ENCODE measurements around the gene RPGR.

Gene RPGR

GRCh38 chrX:38342853-38343778 lies 15.8 kb upstream of the RPGR start:
- TF ChIP-seq CTCF (IDR thresholded peaks at IDR 0.05; ENCODE audit: extremely low read depth, missing control alignments) = no peak

GRCh38 chrX:38341442-38341841 lies 14.1 kb upstream of the RPGR start:
- DNase-seq (ENCODE audit: low spot score) = no peak
- TF ChIP-seq CTCF (IDR thresholded peaks at IDR 0.05; ENCODE audit: extremely low read depth, missing control alignments) = no peak

More at GRCh38 chrX:38342853-38343778, 15.8 kb upstream of the RPGR start:
- DNase-seq (ENCODE audit: low spot score) = no peak

GRCh38 chrX:38336538-38337240 lies 9.4 kb upstream of the RPGR start:
- TF ChIP-seq CTCF (IDR thresholded peaks at IDR 0.05; ENCODE audit: extremely low read depth, missing control alignments) = no peak

GRCh38 chrX:38335382-38335781 lies 8.1 kb upstream of the RPGR start:
- no peak for TF ChIP-seq CTCF (IDR thresholded peaks at IDR 0.05; ENCODE audit: extremely low read depth, missing control alignments)
- DNase-seq (ENCODE audit: low spot score) = no peak

More at GRCh38 chrX:38336538-38337240, 9.4 kb upstream of the RPGR start:
- no peak for DNase-seq (ENCODE audit: low spot score)

GRCh38 chrX:38332505-38332904 lies 5.2 kb upstream of the RPGR start:
- DNase-seq (ENCODE audit: low spot score) = no peak
- no peak for TF ChIP-seq CTCF (IDR thresholded peaks at IDR 0.05; ENCODE audit: extremely low read depth, missing control alignments)

- no peak for TF ChIP-seq CTCF (IDR thresholded peaks at IDR 0.05; ENCODE audit: extremely low read depth, missing control alignments)
- DNase-seq (ENCODE audit: low spot score) = no peak
These were observed 419 bp upstream of the RPGR start for GRCh38 chrX:38327775-38328081.

- no peak for TF ChIP-seq CTCF (IDR thresholded peaks at IDR 0.05; ENCODE audit: extremely low read depth, missing control alignments)
- no peak for DNase-seq (ENCODE audit: low spot score)
These were observed 1.2 kb downstream of the RPGR start for GRCh38 chrX:38326086-38326485.
